Suprapubic skin (tissue), 4 donors: ENCODE measurements around the gene GSG1L. TPM values are rescaled to one million over a fixed set of nuclear protein-coding genes. Genes with fewer than 3 reads are reported as not detected.
A peak's percentile ranks its signal among the peaks of the same experiment; 100 is the strongest.

Experiments
- DNase-seq, 2 donors: peaks; one replicate each; pipeline ENCODE4 v3.0.0-alpha.2; 2019; ENCODE audit warnings: low spot score in 2 of 2
- H3K27ac ChIP-seq: fragments of 200-600 bp; sonication (generic); one replicate; pipeline ENCODE4 v1.5.1; 2019
- H3K27me3 ChIP-seq: fragments of 200-600 bp; sonication (generic); one replicate; pipeline ENCODE4 v1.5.1; 2019
- H3K36me3 ChIP-seq: fragments of 200-600 bp; sonication (generic); one replicate; pipeline ENCODE4 v1.5.1; 2019
- H3K4me1 ChIP-seq: fragments of 200-600 bp; sonication (generic); one replicate; pipeline ENCODE4 v1.5.1; 2019
- H3K4me3 ChIP-seq: fragments of 200-600 bp; sonication (generic); one replicate; pipeline ENCODE4 v1.5.1; 2019; ENCODE audit warnings: mild to moderate bottlenecking
- H3K9me3 ChIP-seq: fragments of 200-600 bp; sonication (generic); one replicate; pipeline ENCODE4 v1.5.1; 2019
- CTCF ChIP-seq, 2 donors: fragments of 200-600 bp in 1 of 2; fragments of 450-650 bp in 1 of 2; sonication (generic) in 1 of 2; IDR thresholded peaks; one replicate each; pipeline ENCODE4 v1.5.1; 2016 to 2019; ENCODE audit warnings: antibody characterized with exemption in 2 of 2, mild to moderate bottlenecking in 1 of 2, moderate library complexity in 1 of 2
- EP300 ChIP-seq: sonication (generic); formaldehyde crosslinking; IDR thresholded peaks from one replicate; pipeline ENCODE4 v1.6.1; 2017; ENCODE audit warnings: antibody characterized with exemption
- POLR2A ChIP-seq, 2 donors: fragments of 450-650 bp; IDR thresholded peaks; one replicate each; pipeline ENCODE4 v1.6.1; 2017; ENCODE audit warnings: antibody characterized with exemption in 2 of 2, mild to moderate bottlenecking in 2 of 2, moderate library complexity in 2 of 2
- POLR2AphosphoS5 ChIP-seq, 3 donors: sonication (generic); formaldehyde crosslinking; IDR thresholded peaks; one replicate each; pipeline ENCODE4 v1.6.1; 2017; ENCODE audit warnings: antibody characterized with exemption in 3 of 3
- WGBS: methylation state at CpG from one replicate; pipeline ENCODE4 v1.1.5; 2018; 5-methylcytosine and 5-hydroxymethylcytosine counted together
- total RNA-seq, 4 donors: library from RNA; depleted of rRNA; stranded (reverse); fragments of >200 nt; gene quantifications; one replicate each; pipeline ENCODE4 v1.1.0, GENCODE V29; 2016

Gene GSG1L
- total RNA-seq, 4 donors from 2014 or later = 0.64 to 1.7 TPM; not detected in 2

DNA sequence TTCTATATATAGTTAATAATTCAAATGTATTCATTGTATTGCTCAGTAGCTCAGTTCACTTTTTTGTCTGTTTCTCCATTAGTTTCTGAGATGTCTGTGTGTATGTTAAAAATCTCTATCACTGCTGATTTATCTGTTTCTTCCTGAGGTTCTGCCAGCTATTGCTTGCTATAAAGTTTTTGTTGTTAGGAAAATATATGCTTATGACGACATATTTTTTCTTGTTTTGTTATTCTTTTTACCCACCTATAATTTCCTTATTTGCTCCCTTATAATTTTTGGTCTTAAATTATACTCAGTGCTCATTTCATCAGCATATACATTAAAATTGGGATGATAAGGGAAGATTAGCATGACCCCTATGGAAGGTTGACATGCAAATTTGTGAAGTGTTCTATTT is 200.6 kb downstream of the GSG1L start:
- WGBS = 94% methylated on average over 1 of the region's 1 CpG
- H3K36me3 ChIP-seq = no peaks in the 10 kb centered on the region
- TF ChIP-seq CTCF (IDR thresholded peaks at IDR 0.05) (no peak), POLR2AphosphoS5 (IDR thresholded peaks at IDR 0.05) (no peak), EP300 (no peak), POLR2A (IDR thresholded peaks at IDR 0.05) (no peak)
- H3K27ac ChIP-seq = no peak overlapping the region
- H3K4me3 ChIP-seq = no peak overlapping the region
- peaks cover 19% of the 10 kb centered on the region for H3K9me3 ChIP-seq
- H3K4me1 ChIP-seq = no peaks in the 10 kb centered on the region
- no peak for DNase-seq
- H3K27me3 ChIP-seq = no peaks in the 10 kb centered on the region

DNA sequence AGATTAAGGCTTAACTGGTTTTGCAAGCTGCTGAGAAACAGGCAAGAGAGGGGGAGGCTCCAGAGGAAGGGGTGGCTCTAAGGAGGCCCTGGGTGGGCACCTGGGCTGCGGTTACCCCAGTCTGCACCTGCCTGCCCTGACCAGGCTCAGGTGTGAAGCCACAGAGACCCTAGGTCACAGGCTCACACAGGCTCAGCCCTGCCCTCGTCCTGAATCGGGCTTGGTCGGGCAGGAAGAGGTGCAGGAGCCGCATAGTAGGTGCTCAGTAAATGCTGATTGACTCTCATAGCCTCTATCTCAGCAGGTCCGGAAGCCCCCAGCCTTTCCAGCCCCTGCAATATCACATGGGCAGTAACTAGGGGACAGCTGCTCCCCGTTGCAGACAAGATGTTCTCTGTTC is 203.4 kb downstream of the GSG1L start:
- Histone ChIP-seq H3K27me3 (peaks cover 2% of the 10 kb centered on the region), H3K36me3 (no peaks in the 10 kb centered on the region), H3K4me3 (no peak overlapping the region), H3K9me3 (peaks cover 13% of the 10 kb centered on the region), H3K4me1 (no peaks in the 10 kb centered on the region), H3K27ac (no peak overlapping the region)
- DNase-seq = no peak
- 74% methylated on average over 7 of the region's 7 CpGs for WGBS
- TF ChIP-seq EP300 (no peak), CTCF (IDR thresholded peaks at IDR 0.05) (no peak), POLR2A (IDR thresholded peaks at IDR 0.05) (no peak), POLR2AphosphoS5 (IDR thresholded peaks at IDR 0.05) (no peak)

- peak in 1 of 2 donors; percentile 9 for DNase-seq
- no peak for TF ChIP-seq CTCF (IDR thresholded peaks at IDR 0.05)
- TF ChIP-seq POLR2AphosphoS5 (IDR thresholded peaks at IDR 0.05) = no peak
- no peak for TF ChIP-seq EP300
- TF ChIP-seq POLR2A (IDR thresholded peaks at IDR 0.05) = no peak
- Histone ChIP-seq H3K27me3 (peaks cover 9% of the 10 kb centered on the region), H3K9me3 (peaks cover 13% of the 10 kb centered on the region), H3K4me1 (no peaks in the 10 kb centered on the region), H3K27ac (no peak overlapping the region), H3K36me3 (no peaks in the 10 kb centered on the region), H3K4me3 (no peak overlapping the region)
- WGBS = 78% methylated on average over 7 of the region's 8 CpGs
Observed at GRCh38 chr16:27859020-27859419, 204.5 kb downstream of the GSG1L start.

- H3K4me3 ChIP-seq = no peak overlapping the region
- no peak for TF ChIP-seq POLR2A (IDR thresholded peaks at IDR 0.05)
- no peak for TF ChIP-seq POLR2AphosphoS5 (IDR thresholded peaks at IDR 0.05)
- no peak for TF ChIP-seq CTCF (IDR thresholded peaks at IDR 0.05)
- TF ChIP-seq EP300 = no peak
- H3K4me1 ChIP-seq = peaks cover 3% of the 10 kb centered on the region
- peak in 1 of 2 donors; percentile 18 for DNase-seq
- peaks cover 39% of the 10 kb centered on the region for H3K27me3 ChIP-seq
- no peak overlapping the region for H3K27ac ChIP-seq
- 49% methylated on average over 3 of the region's 3 CpGs for WGBS
- no peaks in the 10 kb centered on the region for H3K36me3 ChIP-seq
- no peaks in the 10 kb centered on the region for H3K9me3 ChIP-seq
Observed at GRCh38 chr16:27853651-27854050, 209.9 kb downstream of the GSG1L start.

- peak in 1 of 2 donors; percentile 13 for DNase-seq
- TF ChIP-seq POLR2AphosphoS5 (IDR thresholded peaks at IDR 0.05) = no peak
- no peak for TF ChIP-seq CTCF (IDR thresholded peaks at IDR 0.05)
- no peak for TF ChIP-seq EP300
- no peak for TF ChIP-seq POLR2A (IDR thresholded peaks at IDR 0.05)
- H3K36me3 ChIP-seq = no peaks in the 10 kb centered on the region
- H3K4me3 ChIP-seq = no peak overlapping the region
- H3K9me3 ChIP-seq = no peaks in the 10 kb centered on the region
- H3K4me1 ChIP-seq = peaks cover 3% of the 10 kb centered on the region
- H3K27me3 ChIP-seq = peaks cover 39% of the 10 kb centered on the region
- no peak overlapping the region for H3K27ac ChIP-seq
- WGBS = 20% methylated on average over 9 of the region's 9 CpGs
Observed at GRCh38 chr16:27853101-27853500, 210.4 kb downstream of the GSG1L start.
